ENCODE measurements around the gene FGF1.

- TF ChIP-seq CTCF (IDR thresholded peaks at IDR 0.05): no peak
- TF ChIP-seq POLR2A (IDR thresholded peaks at IDR 0.05; ENCODE audit: low read depth): no peak
- TF ChIP-seq POLR2AphosphoS5 (IDR thresholded peaks at IDR 0.05): no peak
These were observed 10.5 kb upstream of the FGF1 start for GRCh38 chr5:142696379-142696778.

Data from esophagus muscularis mucosa (tissue), 3 donors.